ENCODE data around the gene IFI27L1.

DNA sequence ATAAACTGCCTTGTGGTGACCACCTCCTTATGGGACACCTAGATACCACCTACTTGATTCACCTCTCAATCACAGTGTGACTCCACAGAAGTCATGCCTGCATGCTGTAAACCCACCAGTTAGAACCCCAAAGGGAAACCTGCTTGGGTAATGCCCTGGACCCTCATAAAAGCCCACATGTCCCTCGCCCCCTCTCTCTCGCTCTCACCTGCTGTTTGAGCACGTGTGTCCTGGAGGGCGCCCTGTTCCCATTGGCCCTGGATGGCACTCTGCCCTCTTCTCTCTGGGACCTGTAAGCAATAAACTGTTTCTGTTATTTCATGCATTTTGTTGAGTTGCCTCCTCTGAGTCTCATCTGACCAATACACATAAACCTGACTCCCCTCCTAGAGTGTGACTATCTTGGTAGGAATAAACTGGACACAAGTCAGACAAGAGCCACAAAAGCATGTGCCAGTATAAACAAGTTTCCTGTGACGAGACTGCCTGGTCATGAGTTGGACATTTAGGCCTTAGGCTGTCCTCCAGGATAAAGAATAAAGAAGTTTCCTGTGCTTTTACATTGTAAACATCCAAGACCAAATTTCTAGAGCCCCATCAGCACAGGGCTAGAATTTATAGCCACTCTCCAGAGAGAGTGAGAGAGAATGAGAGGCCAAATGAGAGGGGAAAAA, 39.7 kb downstream of the IFI27L1 start:
- TF ChIP-seq CBFB (CRISPR knock-in tag; IDR thresholded peaks at IDR 0.05; ENCODE audit: low read depth) (no peak), IRF2 (CRISPR knock-in tag; IDR thresholded peaks at IDR 0.05; ENCODE audit: borderline replicate concordance, low read depth) (no peak), NFE2L1 (CRISPR knock-in tag; IDR thresholded peaks at IDR 0.05) (no peak), E2F1 (CRISPR knock-in tag; IDR thresholded peaks at IDR 0.05) (no peak), NFYB (CRISPR knock-in tag; conservative IDR thresholded peaks at IDR 0.05; ENCODE audit: low read depth) (no peak), ZNF121 (CRISPR knock-in tag; IDR thresholded peaks at IDR 0.05) (no peak), OVOL2 (CRISPR knock-in tag; IDR thresholded peaks at IDR 0.05; ENCODE audit: borderline replicate concordance) (no peak), FOXP1 (CRISPR knock-in tag; IDR thresholded peaks at IDR 0.05; ENCODE audit: borderline replicate concordance) (no peak)
- TF ChIP-seq, protein P1, sequence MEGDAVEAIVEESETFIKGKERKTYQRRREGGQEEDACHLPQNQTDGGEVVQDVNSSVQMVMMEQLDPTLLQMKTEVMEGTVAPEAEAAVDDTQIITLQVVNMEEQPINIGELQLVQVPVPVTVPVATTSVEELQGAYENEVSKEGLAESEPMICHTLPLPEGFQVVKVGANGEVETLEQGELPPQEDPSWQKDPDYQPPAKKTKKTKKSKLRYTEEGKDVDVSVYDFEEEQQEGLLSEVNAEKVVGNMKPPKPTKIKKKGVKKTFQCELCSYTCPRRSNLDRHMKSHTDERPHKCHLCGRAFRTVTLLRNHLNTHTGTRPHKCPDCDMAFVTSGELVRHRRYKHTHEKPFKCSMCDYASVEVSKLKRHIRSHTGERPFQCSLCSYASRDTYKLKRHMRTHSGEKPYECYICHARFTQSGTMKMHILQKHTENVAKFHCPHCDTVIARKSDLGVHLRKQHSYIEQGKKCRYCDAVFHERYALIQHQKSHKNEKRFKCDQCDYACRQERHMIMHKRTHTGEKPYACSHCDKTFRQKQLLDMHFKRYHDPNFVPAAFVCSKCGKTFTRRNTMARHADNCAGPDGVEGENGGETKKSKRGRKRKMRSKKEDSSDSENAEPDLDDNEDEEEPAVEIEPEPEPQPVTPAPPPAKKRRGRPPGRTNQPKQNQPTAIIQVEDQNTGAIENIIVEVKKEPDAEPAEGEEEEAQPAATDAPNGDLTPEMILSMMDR (IDR thresholded peaks at IDR 0.05) = no peak
- TF ChIP-seq, protein P2, sequence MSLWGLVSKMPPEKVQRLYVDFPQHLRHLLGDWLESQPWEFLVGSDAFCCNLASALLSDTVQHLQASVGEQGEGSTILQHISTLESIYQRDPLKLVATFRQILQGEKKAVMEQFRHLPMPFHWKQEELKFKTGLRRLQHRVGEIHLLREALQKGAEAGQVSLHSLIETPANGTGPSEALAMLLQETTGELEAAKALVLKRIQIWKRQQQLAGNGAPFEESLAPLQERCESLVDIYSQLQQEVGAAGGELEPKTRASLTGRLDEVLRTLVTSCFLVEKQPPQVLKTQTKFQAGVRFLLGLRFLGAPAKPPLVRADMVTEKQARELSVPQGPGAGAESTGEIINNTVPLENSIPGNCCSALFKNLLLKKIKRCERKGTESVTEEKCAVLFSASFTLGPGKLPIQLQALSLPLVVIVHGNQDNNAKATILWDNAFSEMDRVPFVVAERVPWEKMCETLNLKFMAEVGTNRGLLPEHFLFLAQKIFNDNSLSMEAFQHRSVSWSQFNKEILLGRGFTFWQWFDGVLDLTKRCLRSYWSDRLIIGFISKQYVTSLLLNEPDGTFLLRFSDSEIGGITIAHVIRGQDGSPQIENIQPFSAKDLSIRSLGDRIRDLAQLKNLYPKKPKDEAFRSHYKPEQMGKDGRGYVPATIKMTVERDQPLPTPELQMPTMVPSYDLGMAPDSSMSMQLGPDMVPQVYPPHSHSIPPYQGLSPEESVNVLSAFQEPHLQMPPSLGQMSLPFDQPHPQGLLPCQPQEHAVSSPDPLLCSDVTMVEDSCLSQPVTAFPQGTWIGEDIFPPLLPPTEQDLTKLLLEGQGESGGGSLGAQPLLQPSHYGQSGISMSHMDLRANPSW (CRISPR knock-in tag; conservative IDR thresholded peaks at IDR 0.05; ENCODE audit: low read depth) = no peak

All from WTC11 (cell line).